ENCODE data around the gene UGT1A10.

UGT1A10 gene

GRCh38 chr2:233773854-233774253 lies 137.6 kb downstream of the UGT1A10 start:
- no peak for DNase-seq (ENCODE audit: low read depth, low spot score)

GRCh38 chr2:233775414-233775813 lies 139.2 kb downstream of the UGT1A10 start:
- DNase-seq (ENCODE audit: low read depth, low spot score) = no peak

- DNase-seq (ENCODE audit: low read depth, low spot score) = no peak
Measured at GRCh38 chr2:233778030-233778429, 141.8 kb downstream of the UGT1A10 start, which contains the start of gene MROH2A. MROH2A (plus strand) TSS chr2:233778330; CDS start chr2:233779359, 1,029 bp downstream.

- no peak for DNase-seq (ENCODE audit: low read depth, low spot score)
Measured at GRCh38 chr2:233779722-233780121, 143.5 kb downstream of the UGT1A10 start.

GRCh38 chr2:233780771-233781170 lies 144.5 kb downstream of the UGT1A10 start:
- DNase-seq (ENCODE audit: low read depth, low spot score) = no peak

- no peak for DNase-seq (ENCODE audit: low read depth, low spot score)
Measured at GRCh38 chr2:233789554-233789953, 153.3 kb downstream of the UGT1A10 start.

- DNase-seq (ENCODE audit: low read depth, low spot score) = no peak
Measured at GRCh38 chr2:233791151-233791882, 155.1 kb downstream of the UGT1A10 start.

GRCh38 chr2:233791883-233792329 lies 155.7 kb downstream of the UGT1A10 start:
- DNase-seq (ENCODE audit: low read depth, low spot score) = no peak

- no peak for DNase-seq (ENCODE audit: low read depth, low spot score)
Measured at GRCh38 chr2:233792720-233793119, 156.5 kb downstream of the UGT1A10 start.

- no peak for DNase-seq (ENCODE audit: low read depth, low spot score)
Measured at GRCh38 chr2:233793465-233794127, 157.3 kb downstream of the UGT1A10 start.

- DNase-seq (ENCODE audit: low read depth, low spot score) = no peak
Measured at GRCh38 chr2:233794128-233794658, 157.9 kb downstream of the UGT1A10 start.

- no peak for DNase-seq (ENCODE audit: low read depth, low spot score)
Measured at GRCh38 chr2:233795735-233796171, 159.5 kb downstream of the UGT1A10 start.

- no peak for DNase-seq (ENCODE audit: low read depth, low spot score)
Measured at GRCh38 chr2:233796254-233796653, 160.0 kb downstream of the UGT1A10 start.

GRCh38 chr2:233798335-233799086 lies 162.3 kb downstream of the UGT1A10 start:
- no peak for DNase-seq (ENCODE audit: low read depth, low spot score)

- no peak for DNase-seq (ENCODE audit: low read depth, low spot score)
Measured at GRCh38 chr2:233799087-233799665, 162.9 kb downstream of the UGT1A10 start.

GRCh38 chr2:233799716-233800115 lies 163.5 kb downstream of the UGT1A10 start:
- DNase-seq (ENCODE audit: low read depth, low spot score) = no peak

GRCh38 chr2:233800208-233800607 lies 164.0 kb downstream of the UGT1A10 start:
- no peak for DNase-seq (ENCODE audit: low read depth, low spot score)

GRCh38 chr2:233801357-233802131 lies 165.3 kb downstream of the UGT1A10 start:
- DNase-seq (ENCODE audit: low read depth, low spot score) = no peak

- DNase-seq (ENCODE audit: low read depth, low spot score) = no peak
Measured at GRCh38 chr2:233802132-233802815, 166.0 kb downstream of the UGT1A10 start.

GRCh38 chr2:233803292-233803911 lies 167.2 kb downstream of the UGT1A10 start:
- no peak for DNase-seq (ENCODE audit: low read depth, low spot score)
